Measurements from ENCODE around the gene CASZ1. TPM values are rescaled to one million over a fixed set of nuclear protein-coding genes. Genes with fewer than 3 reads are reported as not detected.

CASZ1 gene
- total and polyA plus RNA-seq, 9 of the 15 experiments (the other 6 are each of a cell fraction or from before 2014, with no cell fraction given): 0.01 to 4.0 (median 0.76) TPM; not detected in 1

DNA sequence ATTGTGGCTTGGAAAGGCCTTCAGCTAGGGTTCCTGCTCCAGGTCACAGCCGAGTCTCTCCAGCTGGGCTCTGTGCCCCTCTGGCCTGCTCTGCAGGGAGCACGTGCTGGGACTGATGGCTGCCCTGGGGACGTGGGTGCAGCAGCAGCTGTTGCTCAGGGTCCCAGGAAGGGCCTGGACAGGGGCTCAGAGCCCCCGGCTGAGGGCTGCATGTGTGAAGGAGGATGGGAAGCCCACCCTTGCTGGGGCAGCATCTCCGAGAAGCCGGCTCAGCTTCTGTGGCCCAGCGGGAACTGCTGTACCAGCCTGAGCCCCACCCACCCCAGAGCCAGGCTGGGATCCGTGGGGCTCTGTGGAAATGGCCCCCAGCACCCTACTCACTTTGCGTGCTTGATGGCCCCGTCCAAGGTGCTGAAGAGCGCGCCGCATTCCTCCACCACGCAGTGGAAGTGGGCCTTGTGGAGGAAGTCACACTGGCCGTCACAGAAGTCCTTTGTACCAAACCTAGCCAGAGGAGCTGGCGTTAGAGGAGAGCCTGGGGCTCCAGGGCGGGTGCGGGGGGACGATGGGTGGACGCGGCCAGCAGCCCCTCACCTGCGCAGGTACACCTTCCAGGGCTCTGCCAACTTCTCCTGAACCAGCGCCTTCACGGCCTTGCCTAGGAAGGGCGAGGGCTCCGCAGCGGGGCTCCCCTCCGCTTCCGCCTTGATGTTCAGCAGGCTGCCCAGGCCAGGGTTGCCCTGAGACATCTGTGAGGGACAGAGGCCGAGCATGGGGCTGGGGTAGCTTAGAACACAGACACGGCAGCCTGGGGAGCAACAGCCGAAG is 147.5 kb downstream of the CASZ1 start (continued):
- TF ChIP-seq ILK (tag; IDR thresholded peaks at IDR 0.05; ENCODE audit: borderline replicate concordance, low read depth): no peak
- peak; percentile 77; the same call in 1 of the 2 replicates for TF ChIP-seq PRMT5 (CRISPR knock-in tag; IDR thresholded peaks at IDR 0.05)
- TF ChIP-seq SREBF1 (IDR thresholded peaks at IDR 0.05; ENCODE audit: borderline replicate concordance, low read depth, low read length): no peak
- no peak for TF ChIP-seq PHB (CRISPR knock-in tag; IDR thresholded peaks at IDR 0.05)
- TF ChIP-seq, protein P1, sequence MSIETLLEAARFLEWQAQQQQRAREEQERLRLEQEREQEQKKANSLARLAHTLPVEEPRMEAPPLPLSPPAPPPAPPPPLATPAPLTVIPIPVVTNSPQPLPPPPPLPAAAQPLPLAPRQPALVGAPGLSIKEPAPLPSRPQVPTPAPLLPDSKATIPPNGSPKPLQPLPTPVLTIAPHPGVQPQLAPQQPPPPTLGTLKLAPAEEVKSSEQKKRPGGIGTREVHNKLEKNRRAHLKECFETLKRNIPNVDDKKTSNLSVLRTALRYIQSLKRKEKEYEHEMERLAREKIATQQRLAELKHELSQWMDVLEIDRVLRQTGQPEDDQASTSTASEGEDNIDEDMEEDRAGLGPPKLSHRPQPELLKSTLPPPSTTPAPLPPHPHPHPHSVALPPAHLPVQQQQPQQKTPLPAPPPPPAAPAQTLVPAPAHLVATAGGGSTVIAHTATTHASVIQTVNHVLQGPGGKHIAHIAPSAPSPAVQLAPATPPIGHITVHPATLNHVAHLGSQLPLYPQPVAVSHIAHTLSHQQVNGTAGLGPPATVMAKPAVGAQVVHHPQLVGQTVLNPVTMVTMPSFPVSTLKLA (conservative IDR thresholded peaks at IDR 0.05): no peak
- TF ChIP-seq NCOA4 (IDR thresholded peaks at IDR 0.05; ENCODE audit: partially characterized antibody): no peak
- no peak for TF ChIP-seq NCOA1 (IDR thresholded peaks at IDR 0.05; ENCODE audit: low read depth)
- no peak for TF ChIP-seq ZFP1 (CRISPR knock-in tag; IDR thresholded peaks at IDR 0.05)
- TF ChIP-seq, protein P2, sequence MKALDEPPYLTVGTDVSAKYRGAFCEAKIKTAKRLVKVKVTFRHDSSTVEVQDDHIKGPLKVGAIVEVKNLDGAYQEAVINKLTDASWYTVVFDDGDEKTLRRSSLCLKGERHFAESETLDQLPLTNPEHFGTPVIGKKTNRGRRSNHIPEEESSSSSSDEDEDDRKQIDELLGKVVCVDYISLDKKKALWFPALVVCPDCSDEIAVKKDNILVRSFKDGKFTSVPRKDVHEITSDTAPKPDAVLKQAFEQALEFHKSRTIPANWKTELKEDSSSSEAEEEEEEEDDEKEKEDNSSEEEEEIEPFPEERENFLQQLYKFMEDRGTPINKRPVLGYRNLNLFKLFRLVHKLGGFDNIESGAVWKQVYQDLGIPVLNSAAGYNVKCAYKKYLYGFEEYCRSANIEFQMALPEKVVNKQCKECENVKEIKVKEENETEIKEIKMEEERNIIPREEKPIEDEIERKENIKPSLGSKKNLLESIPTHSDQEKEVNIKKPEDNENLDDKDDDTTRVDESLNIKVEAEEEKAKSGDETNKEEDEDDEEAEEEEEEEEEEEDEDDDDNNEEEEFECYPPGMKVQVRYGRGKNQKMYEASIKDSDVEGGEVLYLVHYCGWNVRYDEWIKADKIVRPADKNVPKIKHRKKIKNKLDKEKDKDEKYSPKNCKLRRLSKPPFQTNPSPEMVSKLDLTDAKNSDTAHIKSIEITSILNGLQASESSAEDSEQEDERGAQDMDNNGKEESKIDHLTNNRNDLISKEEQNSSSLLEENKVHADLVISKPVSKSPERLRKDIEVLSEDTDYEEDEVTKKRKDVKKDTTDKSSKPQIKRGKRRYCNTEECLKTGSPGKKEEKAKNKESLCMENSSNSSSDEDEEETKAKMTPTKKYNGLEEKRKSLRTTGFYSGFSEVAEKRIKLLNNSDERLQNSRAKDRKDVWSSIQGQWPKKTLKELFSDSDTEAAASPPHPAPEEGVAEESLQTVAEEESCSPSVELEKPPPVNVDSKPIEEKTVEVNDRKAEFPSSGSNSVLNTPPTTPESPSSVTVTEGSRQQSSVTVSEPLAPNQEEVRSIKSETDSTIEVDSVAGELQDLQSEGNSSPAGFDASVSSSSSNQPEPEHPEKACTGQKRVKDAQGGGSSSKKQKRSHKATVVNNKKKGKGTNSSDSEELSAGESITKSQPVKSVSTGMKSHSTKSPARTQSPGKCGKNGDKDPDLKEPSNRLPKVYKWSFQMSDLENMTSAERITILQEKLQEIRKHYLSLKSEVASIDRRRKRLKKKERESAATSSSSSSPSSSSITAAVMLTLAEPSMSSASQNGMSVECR (CRISPR knock-in tag; IDR thresholded peaks at IDR 0.05): 0 out of 2 replicates have a peak, but pooled peaks have one; percentile 22
- TF ChIP-seq, protein P3, sequence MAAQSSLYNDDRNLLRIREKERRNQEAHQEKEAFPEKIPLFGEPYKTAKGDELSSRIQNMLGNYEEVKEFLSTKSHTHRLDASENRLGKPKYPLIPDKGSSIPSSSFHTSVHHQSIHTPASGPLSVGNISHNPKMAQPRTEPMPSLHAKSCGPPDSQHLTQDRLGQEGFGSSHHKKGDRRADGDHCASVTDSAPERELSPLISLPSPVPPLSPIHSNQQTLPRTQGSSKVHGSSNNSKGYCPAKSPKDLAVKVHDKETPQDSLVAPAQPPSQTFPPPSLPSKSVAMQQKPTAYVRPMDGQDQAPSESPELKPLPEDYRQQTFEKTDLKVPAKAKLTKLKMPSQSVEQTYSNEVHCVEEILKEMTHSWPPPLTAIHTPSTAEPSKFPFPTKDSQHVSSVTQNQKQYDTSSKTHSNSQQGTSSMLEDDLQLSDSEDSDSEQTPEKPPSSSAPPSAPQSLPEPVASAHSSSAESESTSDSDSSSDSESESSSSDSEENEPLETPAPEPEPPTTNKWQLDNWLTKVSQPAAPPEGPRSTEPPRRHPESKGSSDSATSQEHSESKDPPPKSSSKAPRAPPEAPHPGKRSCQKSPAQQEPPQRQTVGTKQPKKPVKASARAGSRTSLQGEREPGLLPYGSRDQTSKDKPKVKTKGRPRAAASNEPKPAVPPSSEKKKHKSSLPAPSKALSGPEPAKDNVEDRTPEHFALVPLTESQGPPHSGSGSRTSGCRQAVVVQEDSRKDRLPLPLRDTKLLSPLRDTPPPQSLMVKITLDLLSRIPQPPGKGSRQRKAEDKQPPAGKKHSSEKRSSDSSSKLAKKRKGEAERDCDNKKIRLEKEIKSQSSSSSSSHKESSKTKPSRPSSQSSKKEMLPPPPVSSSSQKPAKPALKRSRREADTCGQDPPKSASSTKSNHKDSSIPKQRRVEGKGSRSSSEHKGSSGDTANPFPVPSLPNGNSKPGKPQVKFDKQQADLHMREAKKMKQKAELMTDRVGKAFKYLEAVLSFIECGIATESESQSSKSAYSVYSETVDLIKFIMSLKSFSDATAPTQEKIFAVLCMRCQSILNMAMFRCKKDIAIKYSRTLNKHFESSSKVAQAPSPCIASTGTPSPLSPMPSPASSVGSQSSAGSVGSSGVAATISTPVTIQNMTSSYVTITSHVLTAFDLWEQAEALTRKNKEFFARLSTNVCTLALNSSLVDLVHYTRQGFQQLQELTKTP (IDR thresholded peaks at IDR 0.05; ENCODE audit: low read depth in 1 of 2, partially characterized antibody in 2 of 2): peak in 1 of 2 experiments; percentile 66
- no peak for TF ChIP-seq TBL1XR1 (IDR thresholded peaks at IDR 0.05; ENCODE audit: low read length in 2 of 2)
- TF ChIP-seq MCM2 (IDR thresholded peaks at IDR 0.05; ENCODE audit: low read depth): no peak
